Activated CD4-positive, alpha-beta T cell treated with anti-CD3 and anti-CD28 coated beads, Interleukin-2, amount 50 U/mL, for 24 hours (primary cell): ENCODE measurements around the gene ALDOA.
"Not testable (repeated sequence)": the region's sequence is repeated elsewhere in the genome, so short reads cannot be mapped to it uniquely, and the experiment has no call there.

Experiments used
- DNase-seq, 2 donors: peaks; one replicate each; pipeline ENCODE4 v3.0.0-alpha.2; 2020; ENCODE audit warnings: low read depth in 1 of 2, low spot score in 1 of 2

Gene ALDOA

DNA sequence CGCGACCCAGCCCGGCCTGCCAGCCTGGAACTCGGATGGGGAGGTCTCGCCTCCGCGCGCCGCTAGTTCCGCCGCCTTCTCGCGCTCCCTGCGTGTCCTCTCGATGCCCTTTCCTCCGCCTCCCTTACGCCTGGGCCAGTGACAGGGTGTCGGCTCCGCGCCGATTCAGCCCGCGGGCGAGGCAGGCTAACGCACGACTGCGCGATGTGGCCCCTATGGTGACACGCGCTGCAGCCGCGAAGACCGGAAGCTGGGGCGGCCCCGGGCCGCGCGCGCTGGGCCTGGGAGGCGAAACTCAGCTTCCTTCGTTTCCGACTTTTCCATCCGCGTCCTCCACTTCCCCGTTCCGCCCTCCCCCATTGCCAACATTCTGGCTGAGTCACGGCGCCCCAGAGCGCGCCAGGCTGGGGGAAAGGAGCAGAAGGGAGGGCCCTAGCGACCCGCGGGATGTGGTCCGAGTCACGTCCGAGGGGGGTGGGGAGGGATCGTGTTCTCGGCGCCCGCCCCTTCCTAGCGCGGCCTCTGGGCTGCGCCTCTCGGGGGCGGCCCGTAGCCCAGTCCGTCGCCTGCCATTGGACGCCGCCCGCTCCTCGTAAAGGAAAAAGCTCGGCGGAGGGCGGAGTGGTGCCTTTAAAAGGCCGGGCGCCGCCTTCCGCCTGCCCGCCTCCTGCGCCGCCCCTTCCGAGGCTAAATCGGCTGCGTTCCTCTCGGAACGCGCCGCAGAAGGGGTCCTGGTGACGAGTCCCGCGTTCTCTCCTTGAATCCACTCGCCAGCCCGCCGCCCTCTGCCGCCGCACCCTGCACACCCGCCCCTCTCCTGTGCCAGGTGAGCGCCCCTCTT lies at the start of gene ALDOA:
TSS of gene ALDOA (plus strand) at position 659 of the 841 bp plus-strand sequence. CDS start 1,138 bp downstream, outside the sequence.
- peak; percentile 89 to 95 for DNase-seq

DNA sequence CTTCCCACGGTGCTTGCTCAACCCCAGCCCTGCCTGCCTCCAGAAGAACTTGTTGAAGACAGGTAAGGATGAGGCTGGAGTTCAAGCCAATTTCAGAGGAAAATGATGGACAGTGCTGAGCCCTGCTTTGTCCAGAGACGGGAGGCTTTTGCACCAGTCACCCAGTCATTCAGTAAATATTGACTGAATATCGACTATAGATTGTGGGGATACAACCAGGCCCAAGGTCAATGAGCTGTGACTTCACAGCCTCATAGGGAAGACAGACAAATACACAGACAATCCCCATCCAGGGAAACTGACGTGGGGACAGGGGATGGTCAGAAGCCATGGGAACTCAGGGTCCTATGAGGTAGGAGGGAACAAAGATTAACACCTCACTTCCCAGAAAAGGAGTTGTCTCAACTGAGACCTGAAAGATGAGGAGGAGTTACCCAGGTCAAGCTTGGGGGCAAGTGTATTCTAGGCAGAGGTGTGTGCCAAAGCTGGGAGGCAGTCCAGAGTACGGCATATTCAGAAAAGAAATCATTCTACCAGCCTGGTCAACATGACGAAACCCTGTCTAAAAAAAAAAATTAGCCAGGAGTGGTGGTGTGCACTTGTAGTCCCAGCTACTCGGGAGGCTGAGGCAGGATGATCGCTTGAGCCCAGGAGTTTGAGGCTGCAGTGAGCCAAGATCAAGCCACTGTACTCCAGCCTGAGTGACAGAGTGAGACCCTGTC lies 48.8 kb upstream of the ALDOA start:
- no peak for DNase-seq

DNA sequence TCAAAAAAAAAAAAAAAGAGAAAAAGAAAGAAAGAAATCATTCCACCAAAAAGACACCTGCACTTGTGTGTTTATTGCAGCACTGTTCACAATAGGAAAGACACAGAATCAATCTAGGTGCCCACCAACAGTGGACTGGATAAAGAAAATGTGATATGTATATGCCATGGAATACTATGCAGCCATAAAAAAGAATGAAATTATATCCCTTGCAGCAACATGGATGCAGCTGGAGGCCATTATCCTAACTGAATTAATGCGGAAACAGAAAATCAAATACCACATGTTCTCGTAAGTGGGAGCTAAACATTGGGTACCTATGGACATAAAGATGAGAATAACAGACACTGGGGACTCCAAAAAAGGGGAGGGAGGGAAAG lies 48.3 kb upstream of the ALDOA start:
- DNase-seq: no peak

DNA sequence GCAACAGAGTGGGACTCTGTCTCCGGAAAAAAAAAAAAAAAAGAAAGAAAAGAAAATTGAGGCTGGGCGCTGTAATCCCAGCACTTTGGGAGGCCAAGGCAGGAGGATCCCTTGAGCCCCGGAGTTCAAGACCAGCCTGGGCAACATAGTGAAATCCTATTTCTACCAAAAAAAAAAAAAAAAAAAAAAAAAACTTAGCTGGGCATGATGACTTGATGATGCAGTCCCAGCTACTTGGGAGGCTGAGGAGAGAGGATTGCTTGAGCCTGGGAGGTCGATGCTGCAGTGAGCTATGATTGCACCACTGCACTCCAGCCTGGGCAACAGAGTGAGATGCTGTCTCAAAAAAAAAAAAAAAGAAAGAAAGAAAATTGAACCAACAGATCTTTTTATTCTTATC lies 47.6 kb upstream of the ALDOA start:
- DNase-seq: not testable (repeated sequence)

DNA sequence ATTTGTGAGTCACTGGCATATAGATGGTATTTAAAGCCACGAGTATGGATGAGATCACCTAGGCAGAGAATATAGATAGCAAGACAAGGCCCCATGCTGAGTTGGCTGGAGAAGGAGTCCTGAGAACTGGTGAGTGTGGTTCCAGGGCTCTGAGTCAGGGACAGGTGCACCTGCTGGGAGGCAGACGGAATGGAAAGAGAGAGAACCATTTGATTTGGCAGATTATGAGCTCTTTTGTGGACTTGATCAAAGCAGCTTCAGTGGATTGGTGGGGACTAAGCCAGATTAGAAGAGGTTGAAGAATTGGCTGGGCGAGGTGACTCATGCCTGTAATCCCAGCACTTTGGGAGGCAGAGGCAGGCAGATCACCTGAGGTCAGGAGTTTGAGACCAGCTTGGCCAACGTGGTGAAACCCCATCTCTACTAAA lies 46.8 kb upstream of the ALDOA start:
- no peak for DNase-seq

DNA sequence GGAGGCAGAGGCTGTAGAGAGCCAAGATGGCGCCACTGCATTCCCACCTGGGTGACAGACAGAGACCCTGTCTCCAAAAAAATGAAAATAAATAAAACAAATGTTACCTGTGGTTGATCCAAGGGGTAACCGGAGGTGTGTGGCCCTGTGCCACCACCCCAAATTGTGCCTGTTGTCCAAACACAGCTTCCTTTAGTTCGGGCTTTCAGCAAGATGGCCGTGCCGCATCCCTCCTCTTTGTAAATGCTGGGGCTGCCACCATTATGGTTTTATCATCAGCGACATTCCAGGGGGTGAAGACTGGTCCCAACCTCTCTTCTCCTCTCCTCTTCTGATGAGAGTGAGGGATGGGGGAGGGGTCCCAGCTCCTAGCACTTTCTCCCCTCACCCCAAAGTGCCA lies 42.7 kb upstream of the ALDOA start, which contains the start of gene C16orf92:
TSS of gene C16orf92 (plus strand) at position 312 of the 400 bp plus-strand sequence. CDS start 143 bp downstream, outside the sequence.
- DNase-seq: no peak

DNA sequence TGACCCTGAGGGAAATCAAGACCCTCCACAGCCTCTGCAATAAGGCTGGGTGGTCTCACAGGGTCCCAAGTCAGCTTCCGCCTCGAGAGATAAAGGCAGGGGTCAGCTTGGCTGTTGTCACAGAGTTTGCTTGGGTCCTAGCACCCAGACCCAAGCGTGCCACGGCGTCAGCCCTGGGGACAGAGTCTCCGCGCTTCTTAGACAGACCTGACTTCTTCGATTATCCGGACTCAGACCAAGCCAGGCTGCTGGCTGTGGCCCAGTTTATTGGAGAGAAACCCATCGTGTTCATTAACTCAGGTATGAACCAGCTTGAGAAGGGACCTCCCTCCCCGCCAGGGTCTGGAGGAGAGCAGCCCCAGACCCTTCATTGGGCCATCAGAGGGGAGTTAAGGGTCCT lies 42.0 kb upstream of the ALDOA start:
- DNase-seq: no peak

DNA sequence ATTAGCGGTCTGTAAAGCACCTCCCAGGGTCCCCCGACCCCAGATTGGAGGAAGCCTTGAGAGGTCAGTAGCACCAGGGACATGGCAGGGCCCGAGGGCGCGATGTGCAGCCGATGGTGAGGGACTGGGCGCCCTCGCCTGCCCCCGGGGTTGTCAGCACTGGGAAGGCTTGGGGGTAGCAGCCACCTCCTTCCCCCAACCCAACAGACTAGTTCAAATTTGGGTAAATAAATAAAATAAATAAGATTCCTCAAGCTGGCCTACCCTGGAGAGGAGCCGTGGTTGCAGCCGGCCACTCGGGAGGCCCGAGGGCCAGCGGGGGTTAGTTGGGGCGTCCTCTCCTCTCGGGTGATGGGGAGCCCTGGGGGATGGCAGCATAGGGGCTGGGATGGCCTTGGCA lies 41.1 kb upstream of the ALDOA start:
- DNase-seq: no peak

DNA sequence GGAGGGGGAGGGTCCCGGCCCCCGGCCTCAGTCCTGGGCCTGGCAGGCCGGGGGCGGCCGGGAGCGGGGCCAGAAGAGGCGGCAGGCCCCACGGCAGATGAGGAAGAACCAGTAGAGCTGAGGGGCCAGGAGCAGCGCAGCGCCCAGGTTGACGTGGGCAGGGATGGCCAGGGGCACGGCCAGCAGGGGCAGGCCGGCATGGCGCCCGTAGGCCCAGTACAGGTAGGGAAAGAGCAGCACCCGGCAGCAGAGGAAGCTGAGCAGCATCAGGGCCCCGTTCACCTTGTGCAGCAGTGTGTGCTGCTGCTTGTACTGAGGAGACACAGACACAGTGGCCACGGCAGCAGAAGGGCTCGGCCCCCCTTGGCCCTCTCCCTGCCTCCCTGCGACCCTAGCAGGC lies 40.4 kb upstream of the ALDOA start:
- no peak for DNase-seq

DNA sequence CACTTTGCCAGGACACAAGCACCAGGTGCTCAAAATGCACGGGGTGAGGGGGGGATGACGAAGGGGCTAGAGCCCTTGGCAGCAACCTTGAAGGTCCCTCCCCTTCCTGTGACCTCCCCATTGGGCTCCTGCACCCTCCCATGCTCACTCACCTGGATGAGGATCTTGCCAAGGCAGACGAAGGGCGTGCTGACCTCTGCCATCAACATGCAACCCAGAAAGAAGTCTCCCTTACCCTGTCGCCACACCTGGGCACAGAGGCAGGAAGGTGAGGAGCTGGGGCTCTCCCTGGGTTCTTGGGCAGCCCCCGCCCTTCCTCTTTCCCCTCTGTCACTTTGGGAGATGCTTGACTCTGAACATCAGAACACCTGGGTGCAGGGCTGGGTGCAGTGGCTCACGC lies 40.0 kb upstream of the ALDOA start:
- no peak for DNase-seq

DNA sequence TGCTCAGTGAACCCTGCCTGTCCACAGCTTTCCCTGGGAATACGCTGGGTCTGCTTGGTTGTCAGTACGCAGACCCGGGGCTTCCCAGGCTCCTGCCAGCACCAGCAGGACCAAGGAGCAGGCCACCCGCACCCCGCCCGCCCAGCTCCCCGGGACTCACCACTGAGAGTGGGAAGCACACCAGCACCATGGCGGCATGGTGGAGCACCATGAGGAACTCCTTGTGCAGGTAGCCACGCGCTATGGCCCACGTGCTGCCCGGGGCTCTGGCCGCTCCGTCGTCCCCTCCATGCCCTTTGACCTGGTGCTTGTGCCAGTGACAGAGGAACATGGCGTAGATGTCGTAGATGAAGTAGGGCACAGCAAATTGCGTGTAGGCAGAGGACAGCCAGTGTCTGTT lies 39.1 kb upstream of the ALDOA start:
- no peak for DNase-seq

DNA sequence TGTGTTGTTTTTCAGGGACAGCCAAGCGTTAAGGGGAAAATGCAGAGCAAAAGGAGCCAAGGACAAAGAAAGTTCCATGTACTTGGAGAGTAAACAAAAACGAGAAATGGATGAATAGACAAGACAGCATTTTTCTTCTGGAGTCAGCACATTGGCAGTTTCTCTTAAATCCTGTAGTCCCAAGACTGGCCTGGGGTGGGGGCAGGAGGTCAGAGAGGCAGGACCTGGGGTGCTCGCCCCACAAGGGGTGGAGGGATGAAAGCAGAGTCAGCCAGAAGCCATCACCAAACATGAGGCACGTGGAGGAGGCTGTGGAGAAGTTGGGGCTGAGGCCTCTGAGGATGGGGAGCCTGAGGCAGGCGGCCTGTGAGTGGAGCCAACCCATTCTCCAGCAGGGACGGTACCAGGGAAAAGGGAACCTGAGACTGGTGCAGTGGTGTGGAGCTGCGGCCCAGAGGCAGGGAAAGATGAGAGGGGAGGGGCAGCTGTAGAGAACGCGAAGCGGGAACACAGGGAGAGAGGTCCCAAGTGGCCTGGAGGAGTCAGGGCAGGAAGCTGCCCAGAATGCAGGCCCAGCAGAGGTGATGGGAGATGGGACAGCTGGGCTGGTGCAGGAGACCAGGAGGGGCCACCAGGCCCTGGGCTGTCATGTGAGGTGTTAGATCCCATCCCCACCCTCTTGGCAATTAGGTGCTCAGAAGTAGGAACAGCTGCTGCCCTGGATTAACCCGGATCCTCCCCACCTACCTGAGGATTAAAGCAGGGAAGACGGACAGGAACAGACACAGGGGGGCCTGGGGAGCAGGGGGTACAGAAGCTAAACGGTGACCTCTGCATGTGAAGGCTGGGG lies 37.7 kb upstream of the ALDOA start:
- DNase-seq: no peak

DNA sequence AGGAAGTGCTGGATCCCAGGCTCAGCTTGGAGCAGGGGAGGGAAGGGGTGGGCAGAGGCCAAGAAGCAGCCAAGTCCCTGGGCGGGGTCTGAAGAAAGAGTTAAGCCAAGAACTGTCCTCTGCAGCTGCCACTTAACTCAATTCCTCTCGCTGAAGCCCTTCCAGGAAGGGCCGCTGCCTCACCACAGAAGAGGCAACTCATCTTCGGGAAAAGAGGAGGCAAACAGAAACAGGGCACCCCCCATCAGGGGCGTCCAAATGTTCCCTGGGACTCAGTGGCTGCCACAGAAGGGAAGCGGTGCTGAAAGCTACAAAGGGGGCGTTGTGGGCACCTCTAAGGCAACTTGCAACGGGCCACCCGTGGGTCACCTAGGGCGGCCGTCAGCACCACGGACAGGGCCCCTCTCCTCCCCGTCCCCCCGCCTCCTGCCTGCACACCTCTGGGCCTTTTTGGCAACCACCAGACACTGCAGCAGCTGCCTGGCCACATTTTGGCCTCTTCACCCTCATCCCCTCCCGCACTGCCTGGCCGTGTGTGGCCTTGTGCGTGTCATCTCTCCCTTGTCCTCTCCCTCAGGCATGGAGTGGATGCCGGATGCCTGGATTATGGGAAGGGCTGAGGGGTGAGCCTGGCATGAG lies 37.0 kb upstream of the ALDOA start:
- no peak for DNase-seq

DNA sequence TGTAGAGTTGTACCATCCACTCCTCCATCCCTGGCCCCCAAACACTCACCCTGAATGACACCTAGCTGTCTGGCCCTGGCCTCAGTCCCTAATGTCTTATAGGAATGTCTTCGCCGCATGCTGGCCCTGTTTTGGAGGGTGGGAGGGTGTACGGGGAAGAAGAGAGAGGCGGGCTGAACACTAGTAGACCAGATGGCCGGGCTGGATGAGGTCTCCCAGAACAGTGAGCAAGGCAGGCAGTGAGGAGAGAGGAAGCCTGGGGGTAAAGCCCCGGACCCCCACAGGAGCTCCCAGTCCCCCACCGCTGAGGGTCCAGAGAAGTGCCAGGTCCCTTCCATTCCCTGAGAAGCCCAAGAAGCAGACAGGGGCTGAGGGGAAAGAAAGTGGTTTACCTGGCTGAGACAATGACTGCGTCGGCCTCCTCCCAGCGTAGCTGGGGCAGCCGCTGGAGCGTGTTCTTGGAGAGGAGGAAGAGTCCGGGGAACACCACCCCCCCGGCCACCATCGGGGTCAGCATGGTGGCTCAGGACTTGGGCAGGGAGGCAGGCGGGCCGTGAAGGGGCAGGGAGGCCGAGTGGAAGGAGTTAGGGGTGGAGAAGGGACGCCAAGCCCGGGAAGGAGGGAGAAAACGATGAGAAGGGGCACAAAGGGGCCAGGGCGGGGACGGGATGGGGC lies 35.4 kb upstream of the ALDOA start:
- no peak for DNase-seq

DNA sequence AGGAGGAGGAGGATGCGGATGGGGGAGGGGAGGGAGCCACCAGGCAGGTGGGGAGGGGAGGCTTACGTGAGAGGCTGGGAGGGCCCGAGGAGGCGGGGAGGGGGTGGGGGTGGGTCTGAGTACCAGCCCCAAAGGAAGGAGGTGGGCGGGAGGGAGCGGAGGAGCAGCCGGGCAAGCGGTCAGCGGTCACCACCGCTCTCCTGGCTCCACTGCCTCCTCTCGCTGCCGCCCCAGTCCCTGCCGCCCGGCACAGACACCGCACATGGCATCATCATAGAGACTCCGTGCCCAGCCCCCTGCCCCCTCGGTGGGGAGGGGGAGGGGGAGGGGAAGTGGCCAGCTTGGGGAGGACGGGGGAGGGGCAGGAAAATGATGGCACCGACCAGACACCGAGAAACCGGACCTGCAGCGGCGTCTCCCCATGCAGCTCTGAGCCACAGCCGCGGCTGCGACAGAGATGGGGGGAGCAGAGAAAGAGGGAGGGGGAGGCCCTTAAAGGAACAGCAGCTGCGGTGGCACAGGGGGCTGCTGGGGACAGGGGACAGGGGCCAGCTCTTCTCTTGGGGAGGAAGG lies 34.6 kb upstream of the ALDOA start, which contains the start of gene TLCD3B:
TSS of gene TLCD3B (minus strand) at position 431 of the 573 bp plus-strand sequence. CDS start 744 bp downstream, outside the sequence.
- DNase-seq: no peak

DNA sequence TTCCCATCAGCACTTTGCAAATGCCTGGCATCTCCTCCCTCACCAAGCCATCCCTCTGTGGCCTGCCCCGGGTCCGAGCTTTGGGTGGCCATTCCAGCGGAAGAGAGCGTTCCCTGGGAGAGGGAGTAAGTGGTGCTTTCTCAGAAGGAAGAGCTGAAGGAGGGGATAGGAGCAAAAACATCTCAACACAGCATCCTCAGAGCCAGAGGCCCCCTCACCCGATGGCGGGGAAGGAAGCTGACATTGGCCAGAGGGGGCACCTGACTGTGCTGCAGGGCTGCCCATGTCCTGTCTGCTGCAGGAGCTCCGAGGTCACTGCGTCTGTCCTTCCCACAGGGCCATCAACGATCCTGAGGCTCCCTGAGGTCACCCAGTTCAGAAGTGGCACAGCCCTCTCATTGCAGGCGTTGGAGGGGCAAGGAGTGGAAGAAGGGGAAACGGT lies 34.1 kb upstream of the ALDOA start:
- no peak for DNase-seq

DNA sequence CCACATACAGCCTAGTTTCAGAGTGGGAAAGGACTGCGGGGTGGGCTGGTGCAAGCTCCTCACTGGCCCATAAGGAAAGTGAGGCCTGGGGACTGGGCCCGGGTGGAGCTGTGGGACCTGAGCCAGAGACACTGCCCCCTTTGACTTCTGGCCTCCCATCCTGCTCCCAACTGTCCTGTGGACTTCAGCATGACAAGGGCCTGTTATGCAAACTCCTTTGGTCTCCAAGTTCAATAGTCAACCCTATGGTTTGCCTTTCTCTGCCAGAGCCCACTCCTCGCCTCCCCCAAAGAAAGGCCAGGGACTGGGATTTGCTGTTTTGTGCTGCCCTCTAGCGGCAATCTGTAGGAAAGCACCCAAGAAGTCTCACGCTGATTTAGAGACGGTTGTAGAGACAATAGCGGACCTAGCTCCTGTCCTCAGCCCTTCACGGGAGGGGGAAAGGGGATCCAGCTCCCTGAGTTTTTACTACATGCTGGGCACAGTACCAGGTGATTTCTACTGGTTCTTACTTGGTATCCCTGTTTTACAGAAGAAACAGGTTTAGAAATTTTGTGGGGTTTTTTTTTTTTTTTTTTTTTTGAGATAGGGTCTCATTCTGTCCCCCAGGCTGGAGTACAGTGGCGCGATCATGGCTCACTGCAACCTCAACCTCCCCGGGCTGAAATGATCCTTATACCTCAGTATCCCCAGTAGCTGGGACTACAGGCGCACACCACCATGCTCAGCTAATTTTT lies 33.3 kb upstream of the ALDOA start:
- peak; percentile 38 to 58 for DNase-seq

DNA sequence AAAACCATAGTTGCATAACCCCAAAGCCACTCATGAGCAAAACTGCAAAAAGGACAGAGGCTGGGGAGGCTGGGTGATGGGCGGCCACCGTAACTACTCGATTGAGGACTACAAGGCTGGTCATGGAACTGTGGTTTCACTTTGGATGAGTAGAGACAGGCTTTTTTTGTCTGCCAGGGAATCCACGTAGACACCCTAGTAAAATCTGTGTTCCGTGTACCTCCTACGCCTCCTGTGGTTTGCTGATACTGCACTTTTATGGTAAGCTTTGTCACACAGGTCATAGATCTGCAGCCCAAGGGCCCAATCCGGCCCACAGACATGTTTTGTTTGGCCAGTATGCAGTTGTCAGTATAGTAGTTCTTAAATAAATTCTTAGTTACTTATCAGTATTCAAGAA lies 32.3 kb upstream of the ALDOA start:
- no peak for DNase-seq

DNA sequence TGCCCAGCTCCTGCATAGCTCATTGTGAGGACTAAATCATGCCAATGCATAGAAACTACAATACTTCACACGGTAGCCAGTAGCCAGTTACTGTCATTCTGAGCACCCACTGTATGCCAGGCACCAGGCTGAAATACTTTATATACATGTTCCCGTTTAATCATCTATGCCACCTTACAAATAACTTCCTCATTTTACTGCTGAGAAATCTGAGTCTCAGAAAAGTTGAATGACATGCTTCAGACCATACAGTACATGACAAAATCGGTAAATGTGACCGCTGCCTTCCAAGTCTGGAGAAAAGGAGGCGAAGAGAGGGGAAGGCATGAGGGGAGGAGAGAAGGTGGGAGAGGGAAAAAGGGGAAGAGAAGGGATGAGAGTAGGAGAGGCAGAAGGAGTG lies 25.3 kb upstream of the ALDOA start:
- DNase-seq: no peak
